ENCODE data around the gene RALB. TPM values are rescaled to one million over a fixed set of nuclear protein-coding genes. Genes with fewer than 3 reads are reported as not detected.
A peak's percentile ranks its signal among the peaks of the same experiment; 100 is the strongest.

RALB gene
- total RNA-seq, 1 donor from 2014 or later, result 56.0 TPM

DNA sequence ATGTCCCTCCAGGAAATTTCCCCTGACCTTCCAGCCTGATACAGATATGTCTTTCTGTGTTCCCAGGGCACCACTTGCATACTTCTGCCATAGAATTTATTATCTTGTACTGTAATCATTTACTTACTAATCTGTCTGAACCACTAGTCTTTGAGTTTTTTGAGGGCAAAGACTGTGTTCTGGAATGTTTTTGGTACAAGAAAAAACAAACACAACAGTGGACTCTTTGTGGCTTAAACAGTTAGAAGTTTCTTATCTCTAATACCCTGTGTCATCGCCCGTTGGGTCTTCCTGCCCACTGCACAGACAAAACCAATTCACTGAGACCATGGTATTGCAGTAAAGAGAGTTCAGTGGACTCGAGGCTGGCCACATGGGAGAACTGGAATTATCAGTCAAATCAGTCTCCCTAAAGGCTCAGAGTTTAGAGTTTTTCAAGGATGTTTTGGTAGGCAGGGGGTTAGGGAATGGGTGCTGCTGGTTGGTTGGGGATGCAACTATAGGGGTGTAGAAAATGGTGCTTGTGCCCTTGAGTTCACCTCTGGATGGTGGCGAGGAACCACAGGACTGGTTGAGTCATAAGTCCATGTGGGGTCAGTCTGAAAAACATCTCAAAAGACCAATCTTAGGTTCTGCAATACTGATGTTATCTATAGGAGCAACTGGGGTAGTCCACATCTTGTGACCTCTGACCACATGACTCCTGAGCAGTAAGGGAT lies 20.3 kb downstream of the RALB start:
- TF ChIP-seq, protein P1, sequence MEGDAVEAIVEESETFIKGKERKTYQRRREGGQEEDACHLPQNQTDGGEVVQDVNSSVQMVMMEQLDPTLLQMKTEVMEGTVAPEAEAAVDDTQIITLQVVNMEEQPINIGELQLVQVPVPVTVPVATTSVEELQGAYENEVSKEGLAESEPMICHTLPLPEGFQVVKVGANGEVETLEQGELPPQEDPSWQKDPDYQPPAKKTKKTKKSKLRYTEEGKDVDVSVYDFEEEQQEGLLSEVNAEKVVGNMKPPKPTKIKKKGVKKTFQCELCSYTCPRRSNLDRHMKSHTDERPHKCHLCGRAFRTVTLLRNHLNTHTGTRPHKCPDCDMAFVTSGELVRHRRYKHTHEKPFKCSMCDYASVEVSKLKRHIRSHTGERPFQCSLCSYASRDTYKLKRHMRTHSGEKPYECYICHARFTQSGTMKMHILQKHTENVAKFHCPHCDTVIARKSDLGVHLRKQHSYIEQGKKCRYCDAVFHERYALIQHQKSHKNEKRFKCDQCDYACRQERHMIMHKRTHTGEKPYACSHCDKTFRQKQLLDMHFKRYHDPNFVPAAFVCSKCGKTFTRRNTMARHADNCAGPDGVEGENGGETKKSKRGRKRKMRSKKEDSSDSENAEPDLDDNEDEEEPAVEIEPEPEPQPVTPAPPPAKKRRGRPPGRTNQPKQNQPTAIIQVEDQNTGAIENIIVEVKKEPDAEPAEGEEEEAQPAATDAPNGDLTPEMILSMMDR (conservative IDR thresholded peaks at IDR 0.05; ENCODE audit: low read depth, low read length), result no peak
- DNase-seq (ENCODE audit: low read depth), result no peak
- no peak overlapping the region for H3K4me3 ChIP-seq (ENCODE audit: low read depth, low read length)

DNA sequence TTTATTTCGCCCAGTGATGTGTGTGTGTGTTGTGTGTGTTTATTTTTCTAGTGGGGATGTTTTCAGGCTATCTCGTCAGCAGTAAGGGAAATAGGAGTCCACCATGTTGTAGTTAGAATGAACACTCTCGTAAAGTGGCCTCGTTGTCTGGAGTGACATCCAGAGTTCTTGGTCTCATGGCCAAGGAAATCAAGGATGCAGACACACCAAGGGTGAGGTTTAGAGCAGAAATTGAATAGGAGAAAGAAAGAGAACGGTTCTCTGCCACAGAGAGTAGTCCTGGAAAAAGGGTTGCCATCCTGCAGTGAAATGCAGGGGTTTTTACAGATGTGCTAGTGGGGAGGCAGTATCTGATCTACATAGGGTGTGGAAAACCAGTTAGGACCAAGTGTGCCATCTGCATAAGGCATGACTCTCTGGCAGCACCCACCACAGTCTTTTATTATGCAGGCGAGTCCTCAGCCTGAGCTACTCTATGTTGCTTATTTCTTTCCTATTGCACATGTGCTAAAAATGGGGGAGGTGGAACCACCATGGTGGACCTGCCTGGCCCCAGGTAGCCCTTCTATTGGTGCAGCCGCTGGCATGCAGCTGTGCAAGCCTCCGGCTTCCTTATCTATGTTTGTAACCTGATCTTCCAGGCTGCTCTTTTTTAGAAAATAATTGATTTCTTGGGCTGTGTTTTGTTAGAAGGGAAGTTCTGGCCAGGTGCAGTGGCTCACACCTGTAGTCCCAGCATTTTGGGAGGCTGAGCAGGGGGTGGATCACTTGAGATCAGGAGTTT lies 23.2 kb downstream of the RALB start:
- H3K4me3 ChIP-seq (ENCODE audit: low read depth, low read length), result no peak overlapping the region
- TF ChIP-seq, protein P1 (conservative IDR thresholded peaks at IDR 0.05; ENCODE audit: low read depth, low read length), result no peak
- DNase-seq (ENCODE audit: low read depth), result no peak

DNA sequence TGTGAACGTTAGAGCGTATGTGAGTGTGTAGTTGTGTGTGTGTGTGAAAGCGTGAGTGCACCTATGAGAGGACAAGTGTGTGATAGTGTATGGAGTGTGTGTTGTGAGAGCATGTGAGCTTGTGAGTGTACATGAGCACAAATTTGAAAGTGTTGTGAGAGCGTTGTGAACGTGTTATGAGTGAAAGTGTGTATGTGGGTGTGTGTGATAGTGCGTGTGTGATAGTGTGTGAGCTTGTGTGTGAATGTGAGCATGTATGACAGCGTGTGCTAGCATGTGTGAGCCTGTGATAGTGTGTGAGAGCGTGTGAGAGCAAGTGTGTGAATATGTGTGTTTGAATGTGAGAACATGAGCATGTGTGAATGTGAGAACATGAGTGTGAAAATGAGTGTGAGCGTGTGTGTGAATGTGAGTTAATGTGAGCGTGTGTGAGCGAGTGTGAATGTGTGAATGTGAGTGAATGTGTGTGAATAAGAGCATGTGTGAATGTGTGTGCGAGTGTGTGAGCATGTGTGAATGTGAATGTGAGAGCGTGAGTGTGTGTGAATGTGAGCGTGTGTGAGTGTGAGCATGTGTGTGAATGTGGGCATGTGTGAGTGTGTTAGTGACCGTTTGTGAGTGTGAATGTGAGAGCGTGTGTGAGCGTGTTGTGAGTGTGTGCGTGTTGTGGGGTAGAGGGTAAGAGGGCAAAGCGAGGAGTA lies 25.0 kb downstream of the RALB start:
- TF ChIP-seq, protein P1 (conservative IDR thresholded peaks at IDR 0.05; ENCODE audit: low read depth, low read length), result no peak
- no peak overlapping the region for H3K4me3 ChIP-seq (ENCODE audit: low read depth, low read length)

DNA sequence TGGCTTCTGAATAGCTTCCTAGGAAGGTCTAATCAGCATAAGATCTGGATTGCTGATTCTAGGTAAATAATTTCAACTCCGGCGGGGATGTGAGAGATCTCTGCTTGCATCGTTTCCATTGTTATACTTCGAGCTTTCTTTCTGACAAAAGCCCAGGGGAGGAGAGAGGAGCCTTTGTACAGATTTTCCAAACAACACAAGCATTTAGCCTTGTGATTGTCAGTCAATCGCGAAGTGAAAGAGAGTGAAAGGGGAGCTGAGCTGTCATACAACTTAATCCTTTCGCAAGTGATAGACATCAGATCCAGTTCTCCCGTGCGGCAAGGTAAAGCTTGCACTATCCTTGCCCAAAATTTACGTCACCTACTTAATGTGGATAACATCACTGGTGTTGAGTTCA lies 26.2 kb downstream of the RALB start:
- TF ChIP-seq, protein P1 (conservative IDR thresholded peaks at IDR 0.05; ENCODE audit: low read depth, low read length), result no peak
- DNase-seq (ENCODE audit: low read depth), result no peak
- no peak overlapping the region for H3K4me3 ChIP-seq (ENCODE audit: low read depth, low read length)

More for the DNA sequence above, 25.0 kb downstream of the RALB start:
- DNase-seq (ENCODE audit: low read depth), result no peak

DNA sequence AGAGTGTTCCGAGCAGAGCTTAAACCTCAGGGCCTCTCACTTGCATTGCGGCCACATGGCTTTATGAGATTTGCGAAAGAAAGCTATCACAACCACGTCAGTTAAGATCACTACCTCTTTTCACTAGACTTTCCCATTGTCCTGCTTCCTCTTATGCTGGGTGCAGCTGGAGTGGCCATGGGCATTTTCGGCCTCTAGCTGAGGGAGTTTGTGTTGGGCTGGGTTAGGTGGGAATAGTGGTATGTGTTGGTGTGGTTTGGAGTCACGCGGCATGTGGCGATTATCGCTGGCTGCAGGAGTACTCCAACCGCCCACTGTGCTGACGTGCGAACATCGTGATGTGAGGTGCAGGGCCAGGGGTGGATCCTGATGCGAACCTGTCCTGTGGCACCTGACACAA lies 27.1 kb downstream of the RALB start:
- TF ChIP-seq, protein P1 (conservative IDR thresholded peaks at IDR 0.05; ENCODE audit: low read depth, low read length), result no peak
- DNase-seq (ENCODE audit: low read depth), result no peak
- no peak overlapping the region for H3K4me3 ChIP-seq (ENCODE audit: low read depth, low read length)

DNA sequence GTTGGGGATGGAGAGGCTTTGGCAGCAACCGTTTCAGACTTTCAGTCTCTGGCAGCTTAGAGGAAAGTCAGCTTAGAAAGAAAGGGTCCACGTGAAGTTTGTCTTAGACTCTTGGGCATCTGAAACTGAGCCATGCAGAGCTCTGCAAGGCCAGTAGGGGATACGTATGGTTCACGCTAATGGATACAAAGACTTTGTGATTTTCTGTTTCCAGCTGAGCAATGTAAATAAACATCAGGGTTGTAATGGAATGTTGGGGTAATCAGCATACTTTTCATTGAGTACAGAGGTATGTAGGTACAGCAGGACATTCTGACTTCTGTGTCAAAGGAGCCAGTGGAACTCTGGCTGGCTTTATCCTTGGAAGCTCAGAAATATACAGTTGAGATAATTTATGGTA lies 31.0 kb downstream of the RALB start:
- H3K4me3 ChIP-seq (ENCODE audit: low read depth, low read length), result no peak overlapping the region
- DNase-seq (ENCODE audit: low read depth), result no peak
- TF ChIP-seq, protein P1 (conservative IDR thresholded peaks at IDR 0.05; ENCODE audit: low read depth, low read length), result peak; percentile 17
